ENCODE measurements around the gene TPI1. TPM values are rescaled to one million over a fixed set of nuclear protein-coding genes. Genes with fewer than 3 reads are reported as not detected.

TPI1 gene
- total and polyA plus RNA-seq, 2 of the 8 experiments (the other 6 are each of a cell fraction or from before 2014, with no cell fraction given) = 910 to 3,018 TPM

GRCh38 chr12:6817662-6818157 is 49.6 kb upstream of the TPI1 start:
- H3K18ac ChIP-seq (ENCODE audit: extremely low read depth, low read length) = peak overlapping the region; percentile 41
- peak overlapping the region; percentile 68 for H2BK20ac ChIP-seq (ENCODE audit: low read length)
- H4K8ac ChIP-seq (ENCODE audit: extremely low read depth, insufficient read depth, low read length) = no peak overlapping the region; the same call in 1 of the 2 replicates
- peak overlapping the region; percentile 13 for H3K14ac ChIP-seq (ENCODE audit: insufficient read length)
- peak overlapping the region; percentile 100 for H3K4ac ChIP-seq (replicated peaks; ENCODE audit: insufficient read length, low read depth, low read length)
- no peak overlapping the region for H3K27ac ChIP-seq (ENCODE audit: low read depth, low read length)
- peak overlapping the region; percentile 99 for H2BK15ac ChIP-seq (ENCODE audit: low read length)
- peaks cover 20% of the 10 kb centered on the region for H3K23me2 ChIP-seq (ENCODE audit: low read depth, low read length)
- peak overlapping the region; percentile 95 for H2BK12ac ChIP-seq (ENCODE audit: low read depth, low read length)
- H3K9me3 ChIP-seq (ENCODE audit: insufficient read depth in 2 of 2, low read depth in 1 of 2, low read length in 1 of 2) = peaks cover 0 to 2% of the 10 kb centered on the region in 2 experiments; a peak in 1 of 4 replicates
- peak overlapping the region in 1 of 4 experiments; percentile 46; a peak in 1 of 8 replicates for H3K4me3 ChIP-seq (ENCODE audit: extremely low read depth in 1 of 4, insufficient read depth in 2 of 4, low read depth in 3 of 4, low read length in 4 of 4)
- H3K79me2 ChIP-seq (ENCODE audit: control insufficient read depth in 1 of 2, insufficient read depth in 2 of 2, low read length in 2 of 2) = no peaks in the 10 kb centered on the region
- H3K4me1 ChIP-seq (replicated peaks in 1 of 4; ENCODE audit: control insufficient read depth in 3 of 4, insufficient read depth in 4 of 4, low read length in 3 of 4) = peaks cover 4 to 43% (median 26%) of the 10 kb centered on the region in 4 experiments
- peak overlapping the region in 1 of 4 experiments; percentile 60; a peak in 1 of 7 replicates for H3K9ac ChIP-seq (replicated peaks in 1 of 4; ENCODE audit: extremely low read depth in 1 of 4, low read depth in 3 of 4, low read length in 3 of 4)
- DNase-seq (ENCODE audit: low read depth in 1 of 2, low spot score in 2 of 2) (no peak), FAIRE-seq (no peak)
- ChIA-PET CTCF (ENCODE audit: partially characterized antibody) (interaction anchor here (1.4 to 23.7 kb wide), 4 partner anchors 38 to 64 kb away, joined by 3 to 532 read pairs (median 150); partner anchors contain the start of genes CD4, LAG3, MLF2 and PTMS), POLR2A (ENCODE audit: partially characterized antibody) (interaction anchor here (0.8 to 3.2 kb wide), 8 partner anchors 10 to 57 kb away, joined by 3 to 20 read pairs (median 4); partner anchors contain the start of genes P3H3 and PTMS)
- H4K91ac ChIP-seq (replicated peaks; ENCODE audit: insufficient read length, low read length) = peak overlapping the region; percentile 100
- H2BK5ac ChIP-seq (ENCODE audit: low read depth, low read length) = peak overlapping the region; percentile 60
- peak overlapping the region; percentile 60 for H3K23ac ChIP-seq (ENCODE audit: insufficient read length)
- peak overlapping the region; percentile 100 for H2AK5ac ChIP-seq (ENCODE audit: low read depth, low read length)
- H2AFZ ChIP-seq (ENCODE audit: low read length) = no peak overlapping the region
- peak overlapping the region; percentile 55 for H4K5ac ChIP-seq (ENCODE audit: insufficient read length, low read depth, low read length)
- H3K79me1 ChIP-seq (ENCODE audit: low read depth, low read length) = no peaks in the 10 kb centered on the region
- peak overlapping the region; percentile 57 for H3K56ac ChIP-seq (replicated peaks; ENCODE audit: insufficient read length, low read depth, low read length)
- peaks cover 0 to 6% of the 10 kb centered on the region in 2 experiments for H4K20me1 ChIP-seq (replicated peaks in 1 of 2; ENCODE audit: control insufficient read depth in 1 of 2, insufficient read depth in 2 of 2, low read length in 2 of 2)
- H3K4me2 ChIP-seq (ENCODE audit: insufficient read depth in 1 of 2, low read depth in 2 of 2, low read length in 2 of 2) = peak overlapping the region; percentile 53 to 94; a peak in 3 of 4 replicates
- 86 to 100% methylated on average over 7 to 20 of the region's 20 CpGs for WGBS, 2 experiments (ENCODE audit: extremely low coverage in 1 of 2, insufficient coverage in 1 of 2, insufficient read length in 1 of 2, insufficient replicate concordance in 2 of 2, low coverage in 1 of 2, low lambda C conversion rate in 2 of 2, missing lambda C conversion rate in 1 of 2)
- peak overlapping the region; percentile 91 for H2BK120ac ChIP-seq (replicated peaks; ENCODE audit: low read depth, low read length)
- H3K36me3 ChIP-seq (ENCODE audit: control insufficient read depth in 2 of 4, insufficient read depth in 4 of 4, low read length in 3 of 4) = no peaks in the 10 kb centered on the region; a peak in 1 of 8 replicates
- H3K27me3 ChIP-seq (replicated peaks in 1 of 4; ENCODE audit: control insufficient read depth in 3 of 4, extremely low read depth in 1 of 4, insufficient read depth in 3 of 4, low read length in 3 of 4) = peaks cover 0 to 6% (median 1%) of the 10 kb centered on the region in 4 experiments; a peak in 4 of 7 replicates
- TF ChIP-seq, protein P1, sequence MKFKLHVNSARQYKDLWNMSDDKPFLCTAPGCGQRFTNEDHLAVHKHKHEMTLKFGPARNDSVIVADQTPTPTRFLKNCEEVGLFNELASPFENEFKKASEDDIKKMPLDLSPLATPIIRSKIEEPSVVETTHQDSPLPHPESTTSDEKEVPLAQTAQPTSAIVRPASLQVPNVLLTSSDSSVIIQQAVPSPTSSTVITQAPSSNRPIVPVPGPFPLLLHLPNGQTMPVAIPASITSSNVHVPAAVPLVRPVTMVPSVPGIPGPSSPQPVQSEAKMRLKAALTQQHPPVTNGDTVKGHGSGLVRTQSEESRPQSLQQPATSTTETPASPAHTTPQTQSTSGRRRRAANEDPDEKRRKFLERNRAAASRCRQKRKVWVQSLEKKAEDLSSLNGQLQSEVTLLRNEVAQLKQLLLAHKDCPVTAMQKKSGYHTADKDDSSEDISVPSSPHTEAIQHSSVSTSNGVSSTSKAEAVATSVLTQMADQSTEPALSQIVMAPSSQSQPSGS (IDR thresholded peaks at IDR 0.05; ENCODE audit: low read length) = no peak
- TF ChIP-seq JUN (IDR thresholded peaks at IDR 0.05; ENCODE audit: low read depth, low read length) = no peak
- no peak; a peak in 1 of 4 replicates for TF ChIP-seq SIN3A (conservative IDR thresholded peaks at IDR 0.05 in 1 of 2, IDR thresholded peaks at IDR 0.05 in 1 of 2; ENCODE audit: low read depth in 1 of 2, low read length in 2 of 2)
- TF ChIP-seq, protein P2, sequence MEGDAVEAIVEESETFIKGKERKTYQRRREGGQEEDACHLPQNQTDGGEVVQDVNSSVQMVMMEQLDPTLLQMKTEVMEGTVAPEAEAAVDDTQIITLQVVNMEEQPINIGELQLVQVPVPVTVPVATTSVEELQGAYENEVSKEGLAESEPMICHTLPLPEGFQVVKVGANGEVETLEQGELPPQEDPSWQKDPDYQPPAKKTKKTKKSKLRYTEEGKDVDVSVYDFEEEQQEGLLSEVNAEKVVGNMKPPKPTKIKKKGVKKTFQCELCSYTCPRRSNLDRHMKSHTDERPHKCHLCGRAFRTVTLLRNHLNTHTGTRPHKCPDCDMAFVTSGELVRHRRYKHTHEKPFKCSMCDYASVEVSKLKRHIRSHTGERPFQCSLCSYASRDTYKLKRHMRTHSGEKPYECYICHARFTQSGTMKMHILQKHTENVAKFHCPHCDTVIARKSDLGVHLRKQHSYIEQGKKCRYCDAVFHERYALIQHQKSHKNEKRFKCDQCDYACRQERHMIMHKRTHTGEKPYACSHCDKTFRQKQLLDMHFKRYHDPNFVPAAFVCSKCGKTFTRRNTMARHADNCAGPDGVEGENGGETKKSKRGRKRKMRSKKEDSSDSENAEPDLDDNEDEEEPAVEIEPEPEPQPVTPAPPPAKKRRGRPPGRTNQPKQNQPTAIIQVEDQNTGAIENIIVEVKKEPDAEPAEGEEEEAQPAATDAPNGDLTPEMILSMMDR (IDR thresholded peaks at IDR 0.05; ENCODE audit: control extremely low read depth in 1 of 3, insufficient read depth in 1 of 3, low read depth in 1 of 3, low read length in 3 of 3) = no peak
- TF ChIP-seq TBP (IDR thresholded peaks at IDR 0.05; ENCODE audit: low read depth, low read length) = no peak
- no peak for TF ChIP-seq MAFK (IDR thresholded peaks at IDR 0.05; ENCODE audit: low read depth, low read length)

All from H1 (cell line).